Adrenal gland (tissue), 12 donors: ENCODE data around the gene RPUSD3. TPM values are rescaled to one million over a fixed set of nuclear protein-coding genes. Genes with fewer than 3 reads are reported as not detected.
"Not testable (repeated sequence)": the region's sequence is repeated elsewhere in the genome, so short reads cannot be mapped to it uniquely, and the experiment has no call there.

Experiments used
- DNase-seq, 7 donors: peaks; one replicate each; pipeline ENCODE4 v3.0.0-alpha.2; 2019 to 2020
- H3K27ac ChIP-seq, 5 donors: fragments of 200-600 bp; sonication (generic) in 4 of 5; 1 replicate in 3 of 5; 2 replicates in 2 of 5; pipeline versions ENCODE4 v1.5.1 to v1.8.0; 2016 to 2020; ENCODE audit warnings: mild to moderate bottlenecking in 1 of 5
- H3K27me3 ChIP-seq: fragments of 200-600 bp; 2 replicates; pipeline ENCODE4 v1.8.0; 2021
- H3K36me3 ChIP-seq, 2 donors: fragments of 200-600 bp; replicated peaks in 1 of 2; 1 replicate in 1 of 2; 2 replicates in 1 of 2; pipeline versions ENCODE4 v1.5.1 to v1.8.0; 2018 to 2022
- H3K4me1 ChIP-seq, 2 donors: fragments of 200-600 bp; replicated peaks in 1 of 2; 1 replicate in 1 of 2; 2 replicates in 1 of 2; pipeline versions ENCODE4 v1.5.1 to v1.8.0; 2018 to 2021
- H3K4me3 ChIP-seq, 4 donors: fragments of 200-600 bp; sonication (generic) in 3 of 4; one replicate each; pipeline ENCODE4 v1.5.1; 2016 to 2018
- H3K9me3 ChIP-seq, 3 donors: fragments of 200-600 bp; sonication (generic) in 1 of 3; replicated peaks in 1 of 3; 1 replicate in 2 of 3; 2 replicates in 1 of 3; pipeline versions ENCODE4 v1.5.1 to v1.8.0; 2016 to 2021
- CTCF ChIP-seq, 6 experiments: fragments of 450-650 bp in 4 of 6; fragments of 200-600 bp in 2 of 6; sonication (generic) in 1 of 6; IDR thresholded peaks; 1 replicate in 5 of 6; 2 replicates in 1 of 6; pipeline versions ENCODE4 v1.5.1 to v1.8.0; 2016 to 2021; ENCODE audit warnings: antibody characterized with exemption in 6 of 6, mild to moderate bottlenecking in 2 of 6, moderate library complexity in 1 of 6
- POLR2A ChIP-seq, 2 donors: fragments of 450-650 bp; IDR thresholded peaks; one replicate each; pipeline ENCODE4 v1.6.1; 2017; ENCODE audit warnings: antibody characterized with exemption in 2 of 2, mild to moderate bottlenecking in 2 of 2, moderate library complexity in 1 of 2
- WGBS, 4 donors: extraction: QIAGEN DNeasy Blood & Tissue Kit in 2 of 4; methylation state at CpG; one replicate each; pipeline versions ENCODE4 v1.1.5 to v1.1.7; 2013 to 2017; 5-methylcytosine and 5-hydroxymethylcytosine counted together
- intact Hi-C, 2 donors: fragments of 100-400 bp; cut with DNase I; formaldehyde crosslinking; loops; one replicate each; pipeline versions ENCODE4 v1.14.1 to v1.15.0; 2022 to 2023
- polyA plus RNA-seq, 3 donors: library from polyadenylated mRNA; stranded (reverse); fragments of 200-250 nt in 2 of 3; fragments of 350-450 nt in 1 of 3; fragmentation: Illumina TruSeq in 1 of 3; extraction: RNeasy Lipid Tissue Mini Kit (QIAGEN cat#74804) in 1 of 3; gene quantifications; one replicate each; pipeline ENCODE4 v1.2.3, GENCODE V29; 2013 to 2014
- total RNA-seq, 9 donors: library from RNA; depleted of rRNA in 4 of 9; stranded (reverse); fragments of >200 nt in 4 of 9; fragments of 120-200 nt in 1 of 9; fragmentation: NEBNext Ultra II Directional in 1 of 9; extraction: Animal tissue kit (Norgen Biotek cat#: 25700) in 1 of 9; gene quantifications; one replicate each; pipeline versions ENCODE4 v1.1.0 to v1.2.4, GENCODE V29; 2013 to 2023
- donor health status: healthy with polysubstance abuse.
- donor health status: Bipolar disorder and iron deficiency.
- donor health status: DM: yes; HTN: yes; CAD: no.
- donor health status: DM: no; HTN: no; CAD: no.
- donor health status: DM: no; HTN: no; CAD: no.
- donor health status: DM: yes; HTN: yes; CAD: no.

The RPUSD3 gene
- total and polyA plus RNA-seq, 12 donors = 21.5 to 116 (median 48.3) TPM

GRCh38 chr3:9848860-9849259, 5.1 kb upstream of the RPUSD3 start:
- H3K27ac ChIP-seq, H3K4me1 ChIP-seq, H3K4me3 ChIP-seq, H3K9me3 ChIP-seq, H3K27me3 ChIP-seq, H3K36me3 ChIP-seq: not testable (repeated sequence)
- TF ChIP-seq CTCF (IDR thresholded peaks at IDR 0.05) = peak; percentile 39 to 72 (median 62)
- WGBS, 4 donors = 32 to 45% (median 36%) methylated on average over 4 of the region's 4 CpGs
- peak in 1 of 7 donors; percentile 23 for DNase-seq
- intact Hi-C loops = loop anchor here in 1 of 2 donors (10.0 kb wide), 1 partner anchor 296 kb away; the partner anchor contains the start of gene VHL

GRCh38 chr3:9847870-9848269, 4.1 kb upstream of the RPUSD3 start:
- not testable (repeated sequence) for DNase-seq
- intact Hi-C loops = loop anchor here in 1 of 2 donors (10.0 kb wide), 1 partner anchor 297 kb away; the partner anchor contains the start of gene VHL

GRCh38 chr3:9846931-9847488, 3.2 kb upstream of the RPUSD3 start:
- intact Hi-C loops = loop anchor here in 1 of 2 donors (10.0 kb wide), 1 partner anchor 298 kb away; the partner anchor contains the start of gene VHL
- WGBS, 4 donors = 80 to 94% (median 94%) methylated on average over 4 to 6 of the region's 6 CpGs; no CpG with 5 or more reads in 1 of the 4 donors
- H3K9me3 ChIP-seq = no peaks in the 10 kb centered on the region
- no peaks in the 10 kb centered on the region for H3K27me3 ChIP-seq
- H3K4me3 ChIP-seq = no peak overlapping the region
- H3K4me1 ChIP-seq = peaks cover 7 to 8% of the 10 kb centered on the region in 2 donors
- peaks cover 0 to under 1% of the 10 kb centered on the region in 2 donors for H3K36me3 ChIP-seq
- no peak overlapping the region for H3K27ac ChIP-seq
- DNase-seq = no peak
- TF ChIP-seq POLR2A (IDR thresholded peaks at IDR 0.05) (no peak), CTCF (IDR thresholded peaks at IDR 0.05) (no peak)

More at GRCh38 chr3:9847870-9848269, 4.1 kb upstream of the RPUSD3 start:
- 56 to 68% (median 62%) methylated on average over 7 to 9 of the region's 9 CpGs for WGBS, 4 donors
- H3K36me3 ChIP-seq, H3K4me3 ChIP-seq, H3K27me3 ChIP-seq, H3K9me3 ChIP-seq, H3K4me1 ChIP-seq, H3K27ac ChIP-seq: not testable (repeated sequence)

- peaks cover 7 to 8% of the 10 kb centered on the region in 2 donors for H3K4me1 ChIP-seq
- DNase-seq = no peak
- H3K9me3 ChIP-seq = no peaks in the 10 kb centered on the region
- 63 to 79% (median 73%) methylated on average over 4 to 6 of the region's 6 CpGs for WGBS, 4 donors
- no peaks in the 10 kb centered on the region for H3K27me3 ChIP-seq
- TF ChIP-seq POLR2A (IDR thresholded peaks at IDR 0.05) (no peak), CTCF (IDR thresholded peaks at IDR 0.05) (no peak)
- no peak overlapping the region for H3K4me3 ChIP-seq
- no peak overlapping the region for H3K27ac ChIP-seq
- intact Hi-C loops = loop anchor here in 1 of 2 donors (10.0 kb wide), 1 partner anchor 299 kb away; the partner anchor contains the start of gene VHL
- peaks cover 0 to 9% of the 10 kb centered on the region in 2 donors for H3K36me3 ChIP-seq
Measured at GRCh38 chr3:9846231-9846630, 2.4 kb upstream of the RPUSD3 start.

- Histone ChIP-seq H3K4me3 (no peak overlapping the region), H3K36me3 (peaks cover 0 to 28% of the 10 kb centered on the region in 2 donors), H3K9me3 (no peaks in the 10 kb centered on the region), H3K4me1 (peaks cover 7 to 8% of the 10 kb centered on the region in 2 donors), H3K27me3 (no peaks in the 10 kb centered on the region), H3K27ac (no peak overlapping the region)
- no peak for TF ChIP-seq POLR2A (IDR thresholded peaks at IDR 0.05)
- no peak for TF ChIP-seq CTCF (IDR thresholded peaks at IDR 0.05)
- WGBS, 4 donors = 83 to 85% (median 84%) methylated on average over 8 of the region's 8 CpGs
- no peak for DNase-seq
- intact Hi-C loops = loop anchor here (5.0 to 10.0 kb wide), 2 partner anchors 81 to 304 kb away; partner anchors contain the start of gene VHL (in 1 of the 2)
Measured at GRCh38 chr3:9841015-9841414, 2.8 kb downstream of the RPUSD3 start.
